ENCODE results near the gene TMEM106B.

Gene TMEM106B

DNA sequence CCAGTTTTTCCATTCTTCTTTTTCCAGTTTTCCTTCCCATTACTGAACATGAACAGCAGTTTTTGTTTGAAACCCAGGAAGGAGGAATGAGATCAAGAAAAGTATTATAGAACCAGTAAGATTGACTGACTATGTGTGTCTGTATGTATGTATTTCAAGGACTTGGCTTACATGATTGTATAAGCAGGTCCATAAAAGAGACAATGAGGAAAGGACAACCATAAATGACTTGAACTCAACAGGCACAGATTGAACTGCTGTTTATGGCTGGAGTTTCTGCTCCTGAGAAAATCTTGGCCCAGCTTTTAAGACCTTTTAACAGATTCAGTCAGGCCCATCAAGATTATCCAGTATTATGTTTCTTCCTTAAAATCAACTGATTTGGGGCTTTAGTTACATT is 39.1 kb downstream of the TMEM106B start:
- POLR2A ChIA-PET = no interaction called here
- no peaks in the 10 kb centered on the region for H3K4me1 ChIP-seq (ENCODE audit: control insufficient read depth, insufficient read depth, low read length)
- CTCF ChIA-PET = no interaction called here
- no peaks in the 10 kb centered on the region for H3K36me3 ChIP-seq (ENCODE audit: control insufficient read depth in 2 of 2, insufficient read depth in 1 of 2, low read length in 2 of 2)
- H3K9me3 ChIP-seq (ENCODE audit: control insufficient read depth, insufficient read depth, low read depth, low read length) = no peaks in the 10 kb centered on the region
- H3K4me3 ChIP-seq (ENCODE audit: low read depth, low read length) = no peak overlapping the region
- no peak overlapping the region for H3K27ac ChIP-seq (ENCODE audit: extremely low read depth, low read depth, low read length)
- no peak for TF ChIP-seq ZFP69B (tag by site-specific recombination; IDR thresholded peaks at IDR 0.05)
- TF ChIP-seq ZNF292 (tag by site-specific recombination; IDR thresholded peaks at IDR 0.05; ENCODE audit: borderline replicate concordance, low read depth) = no peak
- no peak for TF ChIP-seq SETDB1 (IDR thresholded peaks at IDR 0.05; ENCODE audit: insufficient read length, low read length)
- TF ChIP-seq GFI1B (tag by site-specific recombination; IDR thresholded peaks at IDR 0.05) = no peak
- TF ChIP-seq ZNF280D (tag by site-specific recombination; IDR thresholded peaks at IDR 0.05) = no peak
- TF ChIP-seq ZNF350 (tag by site-specific recombination; IDR thresholded peaks at IDR 0.05) = no peak
- TF ChIP-seq ZNF529 (tag by site-specific recombination; IDR thresholded peaks at IDR 0.05; ENCODE audit: insufficient replicate concordance) = no peak
- no peak for TF ChIP-seq ZNF585B (tag by site-specific recombination; IDR thresholded peaks at IDR 0.05)

GRCh38 chr7:12256090-12256489 is 45.0 kb downstream of the TMEM106B start:
- TF ChIP-seq ZNF416 (tag by site-specific recombination; IDR thresholded peaks at IDR 0.05) = no peak
- no peak for TF ChIP-seq ZNF549 (tag by site-specific recombination; IDR thresholded peaks at IDR 0.05)
- TF ChIP-seq ZNF747 (tag by site-specific recombination; IDR thresholded peaks at IDR 0.05) = no peak
- no peak for TF ChIP-seq WT1 (tag by site-specific recombination; IDR thresholded peaks at IDR 0.05)
- no peak for TF ChIP-seq ZNF211 (tag by site-specific recombination; IDR thresholded peaks at IDR 0.05; ENCODE audit: low read depth)
- no peak for TF ChIP-seq ZNF670 (tag by site-specific recombination; IDR thresholded peaks at IDR 0.05; ENCODE audit: low read depth)
- no peak for TF ChIP-seq GLI2 (tag by site-specific recombination; IDR thresholded peaks at IDR 0.05; ENCODE audit: borderline replicate concordance, low read depth)
- no peaks in the 10 kb centered on the region for H3K36me3 ChIP-seq (ENCODE audit: control insufficient read depth in 2 of 2, insufficient read depth in 1 of 2, low read length in 2 of 2)
- ChIA-PET CTCF (interaction anchor here (0.6 kb wide), 1 partner anchor 45 kb away, joined by 3 read pairs; the partner anchor contains the start of gene TMEM106B), POLR2A (no interaction called here)
- no peaks in the 10 kb centered on the region for H3K4me1 ChIP-seq (ENCODE audit: control insufficient read depth, insufficient read depth, low read length)
- no peaks in the 10 kb centered on the region for H3K9me3 ChIP-seq (ENCODE audit: control insufficient read depth, insufficient read depth, low read depth, low read length)
- no peak overlapping the region for H3K27ac ChIP-seq (ENCODE audit: extremely low read depth, low read depth, low read length)
- no peak overlapping the region for H3K4me3 ChIP-seq (ENCODE audit: low read depth, low read length)

DNA sequence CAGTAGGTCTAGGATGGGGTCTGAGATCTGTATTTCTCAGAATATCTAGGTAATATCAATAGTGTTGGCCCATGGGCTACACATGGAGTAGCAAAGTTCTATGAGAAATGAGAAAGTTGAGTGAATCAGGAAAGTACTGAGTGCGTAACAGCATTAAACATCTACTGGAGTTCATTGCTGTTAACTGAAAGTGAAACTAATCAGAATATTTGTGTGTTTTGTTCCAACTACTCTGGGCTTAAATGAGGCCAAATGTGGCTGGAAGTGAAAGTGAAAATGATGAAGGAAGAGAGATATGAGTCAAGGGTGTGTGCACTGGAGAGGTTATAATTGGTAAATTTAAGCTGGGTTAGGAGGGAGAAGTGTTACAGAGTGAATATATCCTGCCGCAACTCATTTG is 46.5 kb downstream of the TMEM106B start:
- Histone ChIP-seq H3K4me3 (ENCODE audit: low read depth, low read length) (no peak overlapping the region), H3K36me3 (ENCODE audit: control insufficient read depth in 2 of 2, insufficient read depth in 1 of 2, low read length in 2 of 2) (no peaks in the 10 kb centered on the region), H3K27ac (ENCODE audit: extremely low read depth, low read depth, low read length) (no peak overlapping the region), H3K4me1 (ENCODE audit: control insufficient read depth, insufficient read depth, low read length) (no peaks in the 10 kb centered on the region), H3K9me3 (ENCODE audit: control insufficient read depth, insufficient read depth, low read depth, low read length) (no peaks in the 10 kb centered on the region)
- POLR2A ChIA-PET = no interaction called here
- TF ChIP-seq ZNF600 (tag by site-specific recombination; IDR thresholded peaks at IDR 0.05) = no peak
- TF ChIP-seq ZNF843 (tag by site-specific recombination; IDR thresholded peaks at IDR 0.05) = no peak
- CTCF ChIA-PET = no interaction called here

DNA sequence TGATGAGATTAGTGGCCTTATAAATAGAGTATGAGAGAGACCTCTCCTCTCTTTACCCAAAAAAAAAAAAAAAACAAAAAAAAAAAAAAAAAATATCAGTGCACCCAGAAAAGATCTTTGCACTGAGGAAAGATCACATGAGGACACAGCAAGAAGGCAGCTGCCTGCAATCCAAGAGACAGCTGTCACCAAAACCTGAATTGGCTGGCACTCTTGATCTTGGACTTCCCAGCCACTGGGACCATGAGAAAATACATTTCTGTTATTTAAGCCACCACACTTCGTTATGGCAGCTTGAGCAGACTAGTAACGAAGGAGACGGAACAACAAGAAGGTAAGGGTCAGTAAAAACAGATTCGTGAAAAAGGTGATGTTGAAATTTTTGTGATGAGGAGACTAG is 47.0 kb downstream of the TMEM106B start:
- ChIA-PET POLR2A (no interaction called here), CTCF (no interaction called here)
- H3K27ac ChIP-seq (ENCODE audit: extremely low read depth, low read depth, low read length) = no peak overlapping the region
- H3K4me1 ChIP-seq (ENCODE audit: control insufficient read depth, insufficient read depth, low read length) = no peaks in the 10 kb centered on the region
- H3K9me3 ChIP-seq (ENCODE audit: control insufficient read depth, insufficient read depth, low read depth, low read length) = no peaks in the 10 kb centered on the region
- H3K4me3 ChIP-seq (ENCODE audit: low read depth, low read length) = no peak overlapping the region
- H3K36me3 ChIP-seq (ENCODE audit: control insufficient read depth in 2 of 2, insufficient read depth in 1 of 2, low read length in 2 of 2) = no peaks in the 10 kb centered on the region
- no peak for TF ChIP-seq ZNF155 (tag by site-specific recombination; IDR thresholded peaks at IDR 0.05)
- TF ChIP-seq ZNF585B (tag by site-specific recombination; IDR thresholded peaks at IDR 0.05) = no peak
- TF ChIP-seq KLF7 (tag by site-specific recombination; IDR thresholded peaks at IDR 0.05; ENCODE audit: borderline replicate concordance) = no peak
- no peak for TF ChIP-seq ZNF623 (tag by site-specific recombination; IDR thresholded peaks at IDR 0.05)
- no peak for TF ChIP-seq ZNF692 (tag by site-specific recombination; IDR thresholded peaks at IDR 0.05)
- no peak for TF ChIP-seq ZNF324 (tag by site-specific recombination; IDR thresholded peaks at IDR 0.05)
- TF ChIP-seq, protein P1, sequence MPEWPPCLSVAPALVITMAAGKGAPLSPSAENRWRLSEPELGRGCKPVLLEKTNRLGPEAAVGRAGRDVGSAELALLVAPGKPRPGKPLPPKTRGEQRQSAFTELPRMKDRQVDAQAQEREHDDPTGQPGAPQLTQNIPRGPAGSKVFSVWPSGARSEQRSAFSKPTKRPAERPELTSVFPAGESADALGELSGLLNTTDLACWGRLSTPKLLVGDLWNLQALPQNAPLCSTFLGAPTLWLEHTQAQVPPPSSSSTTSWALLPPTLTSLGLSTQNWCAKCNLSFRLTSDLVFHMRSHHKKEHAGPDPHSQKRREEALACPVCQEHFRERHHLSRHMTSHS (tag by site-specific recombination; IDR thresholded peaks at IDR 0.05) = no peak
- TF ChIP-seq ZNF558 (tag by site-specific recombination; IDR thresholded peaks at IDR 0.05) = no peak
- no peak for TF ChIP-seq ZBTB1 (tag by site-specific recombination; IDR thresholded peaks at IDR 0.05)
- TF ChIP-seq ZNF514 (tag by site-specific recombination; IDR thresholded peaks at IDR 0.05) = no peak
- TF ChIP-seq YY1 (tag by site-specific recombination; IDR thresholded peaks at IDR 0.05) = no peak
